Middle frontal gyrus (tissue), 1 donor: ENCODE results near the gene DHCR24.
"Not testable (repeated sequence)": the region's sequence is repeated elsewhere in the genome, so short reads cannot be mapped to it uniquely, and the experiment has no call there.

Experiments used
- DNase-seq: peaks from one replicate; pipeline ENCODE4 v3.0.0-alpha.2; 2015; ENCODE audit warnings: low spot score; ENCODE audit errors: extremely low spot score

Gene DHCR24

GRCh38 chr1:54888080-54888733, 1.2 kb upstream of the DHCR24 start:
- DNase-seq = no peak

GRCh38 chr1:54887665-54888071, 673 bp upstream of the DHCR24 start:
- DNase-seq = no peak

GRCh38 chr1:54885807-54886723, 930 bp downstream of the DHCR24 start:
- DNase-seq = no peak

DNA sequence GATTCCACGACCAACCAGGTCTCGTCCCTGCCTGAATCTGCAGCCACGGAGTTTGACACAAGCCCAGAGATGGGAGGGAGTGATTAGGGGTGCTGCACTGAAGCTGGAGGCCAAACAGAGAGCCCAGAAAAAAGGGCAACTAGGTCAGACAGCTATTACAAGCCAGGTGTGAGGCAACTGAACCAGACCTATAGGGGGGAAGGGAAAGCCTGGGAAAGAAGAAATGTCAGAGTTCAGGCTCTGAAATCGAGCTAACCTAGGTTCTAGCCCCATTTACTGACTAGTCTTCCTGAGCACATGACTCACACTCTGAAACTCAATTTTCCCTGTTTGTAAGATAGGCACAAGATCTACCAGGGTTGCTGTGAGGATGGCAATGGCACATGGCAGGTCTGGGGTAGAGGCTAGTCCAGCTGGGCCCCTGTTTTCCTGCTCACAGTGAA, 1.7 kb downstream of the DHCR24 start:
- DNase-seq = no peak

DNA sequence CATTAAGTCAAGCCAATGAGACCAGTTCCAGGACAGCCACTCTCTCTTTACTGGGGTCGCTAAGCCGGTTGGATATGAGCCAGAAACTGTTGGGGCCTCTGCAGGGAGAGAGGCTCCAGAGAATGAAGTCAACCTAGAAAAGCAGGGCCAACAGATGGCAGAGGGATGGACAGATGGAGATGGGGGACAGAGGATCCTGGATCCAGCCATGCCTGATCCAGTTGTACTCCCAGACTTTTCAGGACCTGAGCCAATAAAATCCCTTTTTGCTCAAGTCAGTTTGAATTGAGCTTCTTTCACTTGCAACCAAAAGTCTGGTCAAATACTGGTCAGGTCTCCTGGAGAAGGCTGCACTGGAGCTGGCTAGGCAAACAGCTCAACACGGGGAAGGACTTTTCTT, 2.2 kb downstream of the DHCR24 start:
- no peak for DNase-seq

GRCh38 chr1:54884135-54884586, 2.8 kb downstream of the DHCR24 start:
- DNase-seq = no peak

DNA sequence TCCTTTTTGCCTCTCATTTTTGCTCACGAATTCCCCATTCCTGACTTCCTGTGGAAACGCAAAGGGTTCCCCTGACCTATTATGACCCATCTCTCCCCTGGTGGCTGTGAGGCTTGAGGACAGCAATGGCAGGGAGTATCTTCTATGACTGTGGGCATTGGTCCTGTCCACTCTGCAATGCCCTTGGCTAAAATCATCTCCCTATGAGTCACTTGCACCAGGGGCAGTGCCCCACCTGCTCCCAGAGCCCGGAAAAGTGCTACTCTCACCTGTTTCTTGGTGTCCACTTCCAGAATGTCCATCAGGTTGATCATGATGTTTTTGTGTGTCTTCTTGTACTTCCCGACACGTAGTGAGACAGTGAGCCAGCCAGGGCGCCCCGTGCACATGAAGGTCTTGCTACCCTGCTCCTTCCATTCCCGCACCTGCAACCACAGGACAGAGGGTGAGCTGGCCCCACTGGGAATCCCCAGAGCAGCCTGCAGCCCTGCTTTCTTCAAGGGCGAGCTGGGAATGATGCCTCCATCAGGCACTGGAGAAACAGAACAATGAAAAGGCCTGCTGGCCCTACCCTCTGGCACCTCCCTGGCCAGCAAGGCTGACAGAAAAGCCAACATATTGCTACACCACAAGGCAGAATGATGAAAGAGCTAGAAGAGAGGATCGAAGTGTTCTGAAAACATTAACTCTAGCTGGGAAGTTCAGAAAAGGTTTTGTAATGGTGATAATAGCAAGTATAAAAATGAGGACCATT, 3.5 kb downstream of the DHCR24 start:
- no peak for DNase-seq

DNA sequence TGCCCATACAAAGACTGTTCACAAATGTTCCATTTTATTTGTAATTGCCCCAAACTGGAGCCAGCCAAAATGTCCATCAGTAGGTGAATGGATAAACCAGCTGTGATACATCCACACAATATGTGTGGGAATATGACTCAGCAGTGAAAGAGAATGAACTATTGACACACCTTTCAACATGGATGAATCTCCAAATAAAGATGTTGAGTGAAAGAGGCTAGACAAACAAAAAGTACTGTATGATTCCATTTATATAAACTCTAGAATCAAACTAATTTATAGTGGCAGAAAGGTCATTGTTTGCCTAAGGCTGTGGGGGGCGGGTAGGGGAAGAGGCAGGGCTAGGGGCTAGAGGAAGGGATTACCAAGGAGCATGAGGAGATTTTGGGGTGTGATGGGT, 4.5 kb downstream of the DHCR24 start:
- DNase-seq = no peak

DNA sequence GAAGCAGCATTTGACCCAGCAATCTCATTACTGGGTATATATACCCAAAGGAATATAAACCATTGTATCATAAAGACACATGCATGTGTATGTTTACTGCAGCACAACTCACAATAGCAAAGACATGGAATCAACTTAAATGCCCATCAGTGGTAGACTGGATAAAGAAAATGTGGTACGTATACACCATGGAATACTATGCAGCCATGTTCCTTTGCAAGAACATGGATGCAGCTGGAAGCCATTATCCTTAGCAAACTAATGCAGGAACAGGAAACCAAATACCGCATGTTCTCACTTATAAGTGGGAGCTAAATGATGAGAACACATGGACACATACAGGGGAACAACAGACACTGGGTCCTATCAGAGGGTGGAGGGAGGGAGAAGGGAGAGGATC, 5.4 kb downstream of the DHCR24 start:
- DNase-seq = not testable (repeated sequence)

DNA sequence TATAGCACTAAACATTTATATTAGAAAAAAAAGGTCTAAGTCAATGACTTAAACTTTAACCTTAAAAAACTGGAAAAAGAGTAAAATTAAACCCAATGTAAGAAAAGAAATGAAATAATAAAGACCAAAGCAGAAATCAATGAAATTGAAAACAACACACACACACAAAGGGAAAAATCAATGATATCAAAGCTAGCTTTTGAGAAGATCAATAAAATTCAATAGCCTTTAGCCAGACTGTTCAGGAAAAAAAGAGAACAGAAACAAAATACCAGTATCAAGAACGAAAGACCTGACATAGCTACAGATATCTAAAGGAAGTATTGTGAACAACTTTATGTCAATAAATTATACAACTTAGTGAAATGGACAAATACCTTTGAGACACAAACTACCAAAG, 7.1 kb downstream of the DHCR24 start:
- DNase-seq = no peak

DNA sequence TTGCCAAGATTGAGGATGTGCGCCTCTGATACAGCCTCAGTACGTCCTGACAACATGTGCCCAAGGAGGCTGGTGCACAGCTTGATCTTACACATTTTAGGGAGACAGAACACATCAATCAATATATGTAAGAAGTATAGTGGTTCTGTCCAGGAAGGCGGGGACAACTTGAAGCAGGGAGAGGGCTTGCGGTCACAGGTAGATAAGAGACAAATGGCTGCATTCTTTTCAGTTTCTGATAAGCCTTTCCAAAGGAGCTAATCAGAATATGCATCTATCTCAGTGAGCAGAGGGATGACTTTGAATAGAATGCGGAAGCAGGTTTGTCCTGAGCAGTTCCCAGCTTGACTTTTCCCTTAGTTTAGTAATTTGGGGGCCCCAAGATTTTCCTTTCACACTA, 10.2 kb downstream of the DHCR24 start:
- no peak for DNase-seq

GRCh38 chr1:54875000-54875399, 12.0 kb downstream of the DHCR24 start:
- no peak for DNase-seq

GRCh38 chr1:54874079-54874830, 12.7 kb downstream of the DHCR24 start:
- no peak for DNase-seq

DNA sequence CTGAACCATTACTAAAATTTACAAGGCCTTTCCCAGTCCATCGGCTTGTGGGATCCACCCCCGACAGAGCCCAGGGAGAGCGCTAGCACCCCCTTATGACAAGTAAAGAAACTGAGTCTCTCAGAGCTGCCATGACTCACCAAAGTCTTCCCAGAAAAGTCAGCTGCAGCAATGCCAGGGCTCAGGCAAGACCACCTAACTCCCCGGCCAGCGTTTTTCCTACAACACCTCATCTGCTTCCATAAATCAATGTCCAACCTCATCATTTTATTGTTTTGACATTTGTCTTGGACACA, 15.0 kb downstream of the DHCR24 start:
- no peak for DNase-seq

DNA sequence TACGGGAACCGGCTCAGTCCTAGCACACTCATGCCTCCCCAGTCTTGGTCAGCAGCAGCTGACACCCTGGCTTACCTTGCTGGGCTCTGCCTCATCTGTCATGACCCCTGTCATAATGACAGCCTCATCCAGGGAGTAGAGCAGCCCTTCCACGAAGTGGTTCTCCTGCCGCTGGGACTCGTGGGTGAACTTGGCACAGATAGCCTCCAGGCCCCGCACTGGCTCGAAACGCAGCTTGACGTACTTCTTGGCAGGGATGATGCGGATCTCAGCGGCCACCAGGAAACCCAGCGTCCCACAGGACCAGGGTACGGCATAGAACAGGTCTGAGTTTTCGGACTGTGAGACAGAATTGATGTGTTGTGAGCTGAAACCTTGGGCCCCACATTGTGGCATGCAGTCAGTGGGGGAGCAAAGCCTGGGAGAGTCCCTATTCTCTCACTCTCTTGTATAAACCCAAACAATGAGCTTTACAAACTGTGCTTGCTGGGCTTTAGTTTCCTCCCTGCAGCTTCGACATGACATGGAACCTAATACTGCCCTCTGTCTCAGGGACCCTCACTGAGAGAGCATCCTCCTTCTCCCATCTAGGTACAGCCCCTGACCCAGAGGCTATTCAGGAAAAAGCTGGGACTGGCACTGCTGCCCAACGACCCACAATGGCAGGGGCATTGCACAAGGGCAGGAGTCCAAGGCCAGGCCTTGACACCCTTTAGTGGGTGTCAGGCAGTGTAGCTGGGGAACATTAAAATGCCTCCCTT, 15.5 kb downstream of the DHCR24 start:
- DNase-seq = no peak

DNA sequence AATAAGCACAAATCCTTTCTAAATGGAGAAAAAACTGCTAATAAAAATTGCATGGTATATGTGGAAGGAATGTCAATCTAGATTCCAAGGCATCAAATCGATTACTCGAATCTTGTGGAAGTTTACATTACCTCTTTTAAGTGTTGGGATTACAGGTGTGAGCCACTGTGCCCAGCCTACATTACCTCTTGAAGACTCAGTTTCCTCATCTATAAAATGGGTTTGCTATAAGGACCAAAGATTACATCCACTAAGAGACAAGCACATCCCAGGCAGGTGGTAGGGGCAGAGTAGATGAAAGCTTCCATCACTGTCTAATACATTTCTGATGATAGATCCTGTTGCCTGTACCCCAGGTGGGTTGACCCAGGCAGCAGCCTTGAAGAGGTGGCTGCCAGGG, 16.1 kb downstream of the DHCR24 start:
- no peak for DNase-seq

- DNase-seq = no peak
These were observed 17.7 kb downstream of the DHCR24 start for GRCh38 chr1:54869173-54869851.

DNA sequence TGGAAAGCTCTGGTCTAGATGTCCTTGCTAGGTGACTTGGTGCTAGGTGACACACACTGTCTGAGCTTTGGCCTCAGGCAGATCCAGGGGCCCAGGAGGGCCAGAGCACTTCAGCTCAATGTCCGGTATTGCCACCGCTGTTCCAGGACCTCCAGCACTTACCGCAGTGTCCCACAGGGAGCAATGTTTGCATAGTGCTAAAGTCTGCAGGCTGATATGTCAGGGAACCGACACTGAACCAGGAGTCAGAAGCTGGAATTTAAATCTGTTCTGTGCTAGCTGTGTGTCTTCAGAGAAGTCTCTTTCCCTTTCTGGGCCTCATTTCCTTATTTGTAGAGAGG, 19.3 kb downstream of the DHCR24 start:
- DNase-seq = no peak

DNA sequence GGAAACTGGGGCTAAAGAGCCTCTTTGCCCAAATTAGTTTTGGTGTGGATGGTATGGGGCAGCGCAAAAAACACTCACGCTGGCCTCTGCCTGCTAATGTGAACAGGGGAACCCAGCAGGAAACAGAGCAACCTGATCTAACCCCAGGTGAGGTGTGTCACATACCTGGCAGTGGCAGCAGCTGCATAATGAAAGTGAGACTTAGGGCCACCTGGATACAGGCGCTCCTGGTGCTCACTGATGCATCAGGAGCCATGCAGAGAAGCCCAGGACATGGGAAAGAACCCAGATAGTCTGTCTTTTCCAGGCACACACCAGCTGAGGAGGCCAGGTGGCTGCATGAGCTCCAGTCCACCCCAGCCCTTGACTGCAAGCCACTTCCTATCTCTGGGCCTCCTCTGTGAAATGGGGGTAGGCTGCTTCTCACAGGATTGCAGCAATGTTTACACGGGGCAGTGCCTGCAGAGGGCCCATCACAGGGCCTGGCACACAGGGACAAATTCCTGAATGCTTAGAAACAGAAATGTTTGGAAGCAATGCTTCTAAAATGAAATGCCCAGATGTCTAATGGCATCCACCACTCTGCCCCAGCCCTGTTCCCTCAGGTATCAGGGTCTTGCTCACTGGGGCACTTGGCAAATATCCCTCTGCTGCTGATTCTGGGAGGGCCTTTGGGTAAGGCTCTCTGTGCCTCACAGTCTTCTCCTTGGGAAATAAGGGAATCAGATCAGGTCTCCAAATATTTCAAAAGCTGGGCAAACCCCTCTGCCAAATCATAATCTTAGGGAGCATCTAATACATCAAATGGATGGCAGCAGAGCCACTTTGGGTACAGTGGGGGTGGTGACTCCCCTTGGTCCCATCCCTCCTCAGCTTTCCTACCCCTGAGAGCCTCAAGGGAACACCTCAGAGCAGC, 19.9 kb downstream of the DHCR24 start:
- no peak for DNase-seq
